Measurements from ENCODE around the gene MMP13. TPM values are rescaled to one million over a fixed set of nuclear protein-coding genes. Genes with fewer than 3 reads are reported as not detected.
"Not testable (repeated sequence)": the region's sequence is repeated elsewhere in the genome, so short reads cannot be mapped to it uniquely, and the experiment has no call there.

Gene MMP13
- total and polyA plus RNA-seq, 5 experiments from 2014 or later, result not detected

GRCh38 chr11:102912482-102912830 is 43.1 kb downstream of the MMP13 start:
- no peak overlapping the region for H3K27ac Mint-ChIP-seq
- H3K9me3 Mint-ChIP-seq, result peaks cover 0 to 7% (median 0%) of the 10 kb centered on the region in 9 donors
- peaks cover 0 to 3% (median 0%) of the 10 kb centered on the region in 4 donors for H3K4me1 Mint-ChIP-seq
- peaks cover 0 to 31% (median 16%) of the 10 kb centered on the region in 5 donors for H3K27me3 Mint-ChIP-seq
- POLR2A ChIA-PET, result no interaction called here
- DNase-seq, result no peak
- H3K4me3 Mint-ChIP-seq, result no peak overlapping the region
- ATAC-seq, result no peak
- no peaks in the 10 kb centered on the region for H3K36me3 Mint-ChIP-seq

DNA sequence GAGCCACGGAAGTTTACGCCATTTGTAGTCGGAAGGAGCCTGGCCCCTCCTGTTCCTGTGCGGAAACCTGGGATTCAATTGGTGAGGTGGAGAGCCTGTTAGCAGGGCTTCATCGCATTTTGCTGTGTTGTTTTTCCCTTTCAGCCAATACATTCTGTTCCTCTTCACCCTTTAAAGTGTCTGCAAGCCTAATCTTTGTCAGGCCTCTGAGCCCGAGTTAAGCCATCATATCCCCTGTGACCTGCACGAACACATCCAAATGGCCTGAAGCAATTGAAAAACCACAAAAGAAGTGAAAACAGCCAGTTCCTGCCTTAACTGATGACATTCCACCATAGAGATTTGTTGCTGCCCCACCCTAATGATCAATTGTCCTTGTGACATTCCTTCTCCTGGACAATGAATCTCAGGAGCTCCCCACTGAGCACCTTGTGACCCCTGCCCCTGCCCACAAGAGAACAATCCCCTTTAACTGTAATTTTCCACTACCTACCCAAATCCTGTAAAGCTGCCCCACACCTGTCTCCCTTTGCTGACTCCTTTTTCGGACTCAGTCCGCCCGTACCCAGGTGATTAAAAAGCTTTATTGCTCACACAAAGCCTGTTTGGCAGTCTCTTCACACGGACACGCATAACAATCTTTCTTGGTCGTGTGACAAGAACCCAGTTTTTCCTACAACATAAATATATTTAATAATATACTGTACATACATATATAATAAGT is 43.6 kb downstream of the MMP13 start:
- peaks cover 0 to 7% (median 0%) of the 10 kb centered on the region in 9 donors for H3K9me3 Mint-ChIP-seq
- POLR2A ChIA-PET, result no interaction called here

GRCh38 chr11:102905848-102906247 is 49.7 kb downstream of the MMP13 start:
- ATAC-seq, DNase-seq, H3K36me3 Mint-ChIP-seq: not testable (repeated sequence)

More for the DNA sequence above, 43.6 kb downstream of the MMP13 start:
- Mint-ChIP-seq H3K4me3 (no peak overlapping the region), H3K36me3 (no peaks in the 10 kb centered on the region), H3K27me3 (peaks cover 0 to 35% (median 16%) of the 10 kb centered on the region in 5 donors), H3K4me1 (peaks cover 0 to 3% (median 0%) of the 10 kb centered on the region in 4 donors), H3K27ac (no peak overlapping the region)
- ATAC-seq (no peak), DNase-seq (no peak)

GRCh38 chr11:102903895-102904294 is 51.6 kb downstream of the MMP13 start:
- H3K4me3 Mint-ChIP-seq, DNase-seq, H3K27ac Mint-ChIP-seq, ATAC-seq, H3K36me3 Mint-ChIP-seq, POLR2A ChIA-PET, H3K9me3 Mint-ChIP-seq, H3K4me1 Mint-ChIP-seq: not testable (repeated sequence)
- peaks cover 2 to 21% (median 11%) of the 10 kb centered on the region in 5 donors for H3K27me3 Mint-ChIP-seq

More at GRCh38 chr11:102905848-102906247, 49.7 kb downstream of the MMP13 start:
- POLR2A ChIA-PET, H3K9me3 Mint-ChIP-seq, H3K4me3 Mint-ChIP-seq, H3K4me1 Mint-ChIP-seq, H3K27ac Mint-ChIP-seq: not testable (repeated sequence)
- H3K27me3 Mint-ChIP-seq, result peaks cover 2 to 22% (median 9%) of the 10 kb centered on the region in 5 donors

- peaks cover 0 to 6% (median 1%) of the 10 kb centered on the region in 3 donors for H3K36me3 Mint-ChIP-seq
- no peak overlapping the region for H3K27ac Mint-ChIP-seq
- POLR2A ChIA-PET, result no interaction called here
- no peak overlapping the region for H3K4me3 Mint-ChIP-seq
- no peak for DNase-seq
- peaks cover 0 to 10% (median 3%) of the 10 kb centered on the region in 9 donors for H3K9me3 Mint-ChIP-seq
- H3K4me1 Mint-ChIP-seq, result no peaks in the 10 kb centered on the region
- no peak for ATAC-seq
- H3K27me3 Mint-ChIP-seq, result peaks cover 4 to 11% (median 10%) of the 10 kb centered on the region in 5 donors
Observed at GRCh38 chr11:102900346-102900745, 55.2 kb downstream of the MMP13 start.

Other genes with a start within 250 kb of the MMP13 start
- gene MMP27, start 250.0 kb downstream of the MMP13 start, total RNA-seq, result not detected
- not detected for gene MMP27, start 250.0 kb downstream of the MMP13 start, polyA plus RNA-seq
- gene MMP8, start 230.8 kb downstream of the MMP13 start, total RNA-seq, result not detected
- gene MMP8, start 230.8 kb downstream of the MMP13 start, polyA plus RNA-seq, result not detected
- gene MMP10, start 175.1 kb downstream of the MMP13 start, total RNA-seq, result not detected
- gene MMP10, start 175.1 kb downstream of the MMP13 start, polyA plus RNA-seq, result not detected
- not detected for gene MMP1, start 157.6 kb downstream of the MMP13 start, total RNA-seq
- not detected for gene MMP1, start 157.6 kb downstream of the MMP13 start, polyA plus RNA-seq
- not detected for gene MMP3, start 112.1 kb downstream of the MMP13 start, total RNA-seq
- not detected for gene MMP3, start 112.1 kb downstream of the MMP13 start, polyA plus RNA-seq
- not detected for gene MMP12, start 80.8 kb downstream of the MMP13 start, total RNA-seq
- not detected for gene MMP12, start 80.8 kb downstream of the MMP13 start, polyA plus RNA-seq
- 10 to 100 TPM; 15.7 to 16.6 TPM for gene DCUN1D5, start 136.4 kb upstream of the MMP13 start, total RNA-seq
- gene DCUN1D5, start 136.4 kb upstream of the MMP13 start, polyA plus RNA-seq, result 10 to 100 TPM; 20.0 to 22.9 (median 21.9) TPM
- 1 to 10 TPM; 2.4 to 3.2 TPM for gene DYNC2H1, start 153.7 kb upstream of the MMP13 start, total RNA-seq
- gene DYNC2H1, start 153.7 kb upstream of the MMP13 start, polyA plus RNA-seq, result under 1 TPM; 0.54 to 0.99 (median 0.65) TPM